Activated naive CD8-positive, alpha-beta T cell treated with anti-CD3 and anti-CD28 coated beads, Interleukin-2, amount 10 ng/mL, durations not matched to agents 7 days and 5 days (primary cell): ENCODE data around the gene CDKAL1. TPM values are rescaled to one million over a fixed set of nuclear protein-coding genes. Genes with fewer than 3 reads are reported as not detected.

Source experiments
- ATAC-seq: fragments of 150-1000 bp; cut with Tn5 transposase; one replicate; pipeline ENCODE4 v1.10.0; 2021; ENCODE audit warnings: low read depth, moderate library complexity
- POLR2A ChIA-PET: fragments of 350-600 bp; sonication (Branson Sonifier 250); formaldehyde crosslinking; loops from one replicate; lab custom pipeline; 2021; ENCODE audit warnings: antibody characterized with exemption; lab: Charles Lee
- DNase-seq: peaks from one replicate; pipeline ENCODE4 v3.0.0; 2021
- H3K27ac Mint-ChIP-seq: one replicate; pipeline ENCODE4 v1.8.0; 2022; ENCODE audit warnings: mild to moderate bottlenecking, mixed read lengths
- H3K27me3 Mint-ChIP-seq: one replicate; pipeline ENCODE4 v1.8.0; 2022; ENCODE audit warnings: mild to moderate bottlenecking, moderate library complexity, mixed read lengths
- H3K36me3 Mint-ChIP-seq: one replicate; pipeline ENCODE4 v1.8.0; 2021; ENCODE audit warnings: mild to moderate bottlenecking, mixed read lengths
- H3K4me1 Mint-ChIP-seq: one replicate; pipeline ENCODE4 v1.8.0; 2021; ENCODE audit warnings: mixed read lengths
- H3K4me3 Mint-ChIP-seq: one replicate; pipeline ENCODE4 v1.8.0; 2022; ENCODE audit warnings: mild to moderate bottlenecking, moderate library complexity, mixed read lengths
- H3K9me3 Mint-ChIP-seq: one replicate; pipeline ENCODE4 v1.8.0; 2021; ENCODE audit warnings: mixed read lengths
- total RNA-seq, 2 experiments: library from RNA; stranded (reverse); gene quantifications; one replicate each; pipeline ENCODE4 v1.2.3, GENCODE V29; 2021

Gene CDKAL1
- total RNA-seq, 2 experiments from 2014 or later: 22.7 to 24.4 TPM

DNA sequence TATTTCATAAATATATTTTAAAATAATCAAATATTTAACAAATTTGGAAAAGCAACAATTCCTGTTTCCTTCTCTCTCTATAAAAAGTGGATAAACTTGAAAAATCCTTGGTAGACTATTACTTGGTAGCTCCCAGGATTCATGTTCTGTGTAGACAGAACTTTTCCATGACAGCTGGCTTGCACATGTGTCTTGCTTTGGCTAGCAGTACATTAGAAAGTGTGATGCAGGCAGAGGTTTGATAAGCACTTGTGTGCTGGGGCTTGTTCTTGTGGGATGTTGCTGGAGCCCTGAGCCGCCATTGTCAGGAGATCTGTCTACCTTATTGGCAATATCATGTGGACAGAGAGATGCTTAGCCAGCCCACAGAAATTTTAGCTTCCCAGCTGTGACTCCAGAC, 327.2 kb downstream of the CDKAL1 start:
- ATAC-seq (no peak), DNase-seq (no peak)
- H3K27me3 Mint-ChIP-seq: no peaks in the 10 kb centered on the region
- peaks cover 3% of the 10 kb centered on the region for H3K36me3 Mint-ChIP-seq
- H3K27ac Mint-ChIP-seq: no peak overlapping the region
- no peak overlapping the region for H3K4me3 Mint-ChIP-seq
- H3K4me1 Mint-ChIP-seq: no peaks in the 10 kb centered on the region
- H3K9me3 Mint-ChIP-seq: no peaks in the 10 kb centered on the region
- POLR2A ChIA-PET: no interaction called here

DNA sequence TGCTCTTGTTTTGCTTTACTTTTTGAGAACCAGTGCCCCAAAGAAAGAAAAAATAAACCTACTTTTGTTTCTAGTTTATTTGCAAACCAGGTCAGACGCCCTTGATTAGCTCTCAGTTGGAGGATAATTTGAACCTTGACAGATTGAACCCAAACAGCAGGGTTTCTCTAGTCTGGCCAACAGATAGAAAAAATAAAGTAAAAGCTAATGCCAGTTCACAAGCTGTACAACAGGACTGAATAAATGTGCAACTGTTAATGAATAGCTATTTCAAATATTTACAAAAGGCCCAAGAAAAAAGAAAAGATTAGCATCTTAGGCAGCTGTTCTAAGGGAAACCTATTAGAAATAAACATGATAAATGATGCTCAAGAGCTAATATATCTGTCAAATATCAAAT, 331.8 kb downstream of the CDKAL1 start:
- H3K4me3 Mint-ChIP-seq: no peak overlapping the region
- H3K4me1 Mint-ChIP-seq: no peaks in the 10 kb centered on the region
- H3K36me3 Mint-ChIP-seq: peaks cover 1% of the 10 kb centered on the region
- H3K27ac Mint-ChIP-seq: no peak overlapping the region
- H3K27me3 Mint-ChIP-seq: no peaks in the 10 kb centered on the region
- DNase-seq (no peak), ATAC-seq (no peak)
- peaks cover 2% of the 10 kb centered on the region for H3K9me3 Mint-ChIP-seq
- POLR2A ChIA-PET: no interaction called here

DNA sequence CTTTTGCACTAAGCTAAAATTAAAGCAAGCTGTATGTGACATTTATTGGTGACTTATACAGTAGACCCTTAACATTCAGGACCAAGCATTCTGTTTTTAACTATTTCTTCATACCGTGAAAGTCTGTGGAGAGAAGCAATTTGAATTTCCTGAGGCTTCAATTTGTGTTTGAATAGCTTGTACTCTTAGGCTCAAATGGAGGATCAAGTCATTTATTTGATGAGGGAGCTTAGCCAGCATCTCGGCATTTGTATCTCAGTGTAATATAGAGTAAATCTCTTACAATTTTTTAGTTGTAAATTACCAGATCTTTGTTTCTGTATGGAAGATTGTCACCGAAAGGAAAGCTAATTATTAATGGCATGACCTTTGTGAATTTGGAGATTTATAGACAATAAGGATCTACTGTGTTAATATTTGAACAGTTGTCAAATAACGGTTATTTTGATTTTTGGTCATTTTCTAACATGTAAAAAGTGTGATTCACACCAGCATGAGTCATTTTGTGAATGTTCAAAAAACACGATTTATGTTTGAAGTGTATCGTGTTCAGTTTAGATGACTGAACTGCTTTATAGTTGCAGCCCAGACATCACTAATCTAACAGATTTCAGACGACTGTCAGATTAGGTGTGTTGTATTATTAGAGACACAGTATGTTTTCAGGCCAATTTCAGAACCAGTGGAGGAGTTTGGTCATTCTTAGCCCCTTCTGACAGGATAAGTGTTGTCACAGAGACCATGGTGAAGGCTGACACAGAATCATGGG, 332.9 kb downstream of the CDKAL1 start:
- ATAC-seq (no peak), DNase-seq (no peak)
- no peaks in the 10 kb centered on the region for H3K27me3 Mint-ChIP-seq
- H3K4me3 Mint-ChIP-seq: no peak overlapping the region
- H3K4me1 Mint-ChIP-seq: no peaks in the 10 kb centered on the region
- H3K9me3 Mint-ChIP-seq: peaks cover 3% of the 10 kb centered on the region
- no peak overlapping the region for H3K27ac Mint-ChIP-seq
- H3K36me3 Mint-ChIP-seq: peaks cover 1% of the 10 kb centered on the region
- POLR2A ChIA-PET: no interaction called here

DNA sequence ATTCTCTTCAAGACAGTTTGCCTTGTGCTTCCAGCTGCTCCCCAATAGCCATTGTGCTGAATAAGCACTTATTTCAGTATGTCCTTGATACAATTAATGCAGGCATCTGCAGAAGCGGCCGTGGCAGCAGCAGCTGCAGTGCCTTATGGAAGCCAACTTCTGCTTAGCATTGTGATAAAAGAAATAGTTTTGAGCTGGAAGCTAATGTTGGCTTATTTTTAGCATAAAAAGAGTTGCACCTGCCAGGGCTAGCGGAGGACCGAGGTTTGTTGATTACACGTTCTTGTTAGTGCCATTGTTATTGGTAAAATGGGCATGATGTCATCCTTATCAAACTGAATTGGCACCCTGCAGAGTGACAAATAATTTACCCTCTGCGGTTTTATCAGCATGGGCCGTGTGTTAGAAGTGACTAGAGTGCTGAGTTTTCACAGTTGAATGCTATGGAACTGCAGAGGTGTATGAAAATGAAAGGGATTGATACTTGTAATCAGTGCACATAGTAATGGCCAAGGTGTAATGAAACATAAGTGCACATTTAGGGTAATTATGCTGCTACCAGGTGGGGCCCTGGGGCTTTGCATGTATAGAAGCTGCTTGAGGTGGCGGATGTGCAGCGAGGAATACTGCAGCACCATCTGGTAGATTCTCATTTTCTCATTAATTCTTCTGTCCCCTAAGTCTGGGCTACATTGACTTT, 334.3 kb downstream of the CDKAL1 start:
- DNase-seq (no peak), ATAC-seq (no peak)
- Mint-ChIP-seq H3K36me3 (peaks cover 1% of the 10 kb centered on the region), H3K27ac (no peak overlapping the region), H3K9me3 (peaks cover 3% of the 10 kb centered on the region), H3K27me3 (no peaks in the 10 kb centered on the region), H3K4me1 (no peaks in the 10 kb centered on the region), H3K4me3 (no peak overlapping the region)
- POLR2A ChIA-PET: no interaction called here

DNA sequence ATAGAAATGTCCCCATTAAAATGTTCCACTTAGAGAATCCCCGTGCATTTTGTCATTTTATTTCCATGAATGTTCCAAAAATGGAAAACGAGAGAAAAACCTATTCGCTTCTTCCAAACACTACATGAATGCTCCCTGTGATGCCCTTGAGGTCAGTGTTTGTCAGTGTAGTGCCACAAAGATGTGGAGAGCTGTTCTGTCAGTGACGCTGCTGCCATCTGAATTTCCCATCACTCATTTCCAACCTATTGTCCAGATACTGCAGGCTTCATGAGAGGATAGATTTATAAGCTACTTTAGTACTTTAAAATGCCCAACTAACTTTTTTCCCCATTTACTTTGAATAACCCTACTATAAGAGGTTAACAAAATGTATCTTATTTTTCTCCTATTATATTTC, 335.8 kb downstream of the CDKAL1 start:
- ATAC-seq: no peak
- no peak overlapping the region for H3K27ac Mint-ChIP-seq
- POLR2A ChIA-PET: no interaction called here

DNA sequence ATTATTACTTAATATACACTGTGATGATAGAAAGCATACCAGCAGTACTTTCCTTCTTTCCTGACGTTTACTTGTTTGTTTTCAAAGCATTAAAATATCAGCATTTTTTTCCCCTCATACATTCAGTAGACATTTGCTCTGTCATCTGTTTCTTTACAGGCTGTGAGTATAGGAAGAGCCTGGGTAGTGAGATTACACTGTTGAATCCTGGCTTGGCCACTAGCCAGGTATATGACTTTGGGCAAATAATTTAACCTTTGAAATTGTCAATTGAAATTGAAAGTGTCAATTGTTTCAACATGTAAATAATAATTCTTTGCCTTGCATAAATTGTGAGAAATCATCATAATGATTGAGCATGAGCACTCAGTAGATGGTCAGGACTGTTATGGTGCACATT, 336.2 kb downstream of the CDKAL1 start:
- DNase-seq: no peak

More for the DNA sequence above, 335.8 kb downstream of the CDKAL1 start:
- Mint-ChIP-seq H3K4me3 (no peak overlapping the region), H3K4me1 (no peaks in the 10 kb centered on the region), H3K27me3 (no peaks in the 10 kb centered on the region), H3K9me3 (peaks cover 3% of the 10 kb centered on the region), H3K36me3 (peaks cover 5% of the 10 kb centered on the region)
- DNase-seq: no peak

DNA sequence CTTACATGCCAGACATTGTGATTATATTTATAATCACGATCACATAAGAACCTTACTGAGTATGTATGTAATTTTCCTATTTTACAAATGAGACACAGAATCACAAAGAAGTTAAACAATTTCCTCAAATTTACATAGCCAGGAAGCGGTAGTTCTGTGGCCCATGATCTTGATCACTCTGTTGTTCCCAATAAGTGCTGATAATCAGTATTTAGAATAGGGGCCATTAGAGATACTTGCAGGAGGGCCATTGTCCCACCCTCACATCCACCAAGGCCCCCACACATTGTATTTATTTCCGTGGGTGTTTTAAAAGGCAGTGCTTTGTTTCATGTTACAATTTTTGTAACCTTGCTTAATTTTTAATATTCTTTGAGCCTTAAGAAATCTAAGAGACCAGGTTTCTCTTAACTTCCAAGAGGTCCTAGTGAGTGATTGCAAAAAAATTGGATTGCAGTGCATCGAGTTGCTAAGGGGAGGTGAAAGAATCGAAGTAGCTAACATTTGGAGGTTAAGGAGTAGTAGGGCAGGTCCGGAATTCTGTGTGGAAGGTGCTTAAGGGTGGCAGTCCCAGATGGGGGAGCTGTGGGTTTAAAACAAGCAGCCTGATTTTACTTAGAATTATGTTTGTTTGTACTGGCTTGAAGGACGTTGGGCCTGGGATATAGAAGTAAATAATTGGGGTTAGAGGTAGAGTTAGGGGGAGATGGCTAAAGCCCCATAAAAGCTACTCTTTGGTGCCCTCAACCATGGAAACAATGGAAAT, 339.4 kb downstream of the CDKAL1 start:
- ATAC-seq (no peak), DNase-seq (no peak)
- Mint-ChIP-seq H3K4me3 (no peak overlapping the region), H3K27me3 (no peaks in the 10 kb centered on the region), H3K36me3 (peaks cover 10% of the 10 kb centered on the region), H3K27ac (no peak overlapping the region), H3K9me3 (peaks cover 1% of the 10 kb centered on the region), H3K4me1 (peaks cover 3% of the 10 kb centered on the region)
- POLR2A ChIA-PET: no interaction called here

More for the DNA sequence above, 336.2 kb downstream of the CDKAL1 start:
- H3K4me3 Mint-ChIP-seq: no peak overlapping the region
- no peak overlapping the region for H3K27ac Mint-ChIP-seq
- peaks cover 3% of the 10 kb centered on the region for H3K9me3 Mint-ChIP-seq
- no peak for ATAC-seq
- H3K27me3 Mint-ChIP-seq: no peaks in the 10 kb centered on the region
- H3K4me1 Mint-ChIP-seq: no peaks in the 10 kb centered on the region
- POLR2A ChIA-PET: no interaction called here
- peaks cover 5% of the 10 kb centered on the region for H3K36me3 Mint-ChIP-seq

DNA sequence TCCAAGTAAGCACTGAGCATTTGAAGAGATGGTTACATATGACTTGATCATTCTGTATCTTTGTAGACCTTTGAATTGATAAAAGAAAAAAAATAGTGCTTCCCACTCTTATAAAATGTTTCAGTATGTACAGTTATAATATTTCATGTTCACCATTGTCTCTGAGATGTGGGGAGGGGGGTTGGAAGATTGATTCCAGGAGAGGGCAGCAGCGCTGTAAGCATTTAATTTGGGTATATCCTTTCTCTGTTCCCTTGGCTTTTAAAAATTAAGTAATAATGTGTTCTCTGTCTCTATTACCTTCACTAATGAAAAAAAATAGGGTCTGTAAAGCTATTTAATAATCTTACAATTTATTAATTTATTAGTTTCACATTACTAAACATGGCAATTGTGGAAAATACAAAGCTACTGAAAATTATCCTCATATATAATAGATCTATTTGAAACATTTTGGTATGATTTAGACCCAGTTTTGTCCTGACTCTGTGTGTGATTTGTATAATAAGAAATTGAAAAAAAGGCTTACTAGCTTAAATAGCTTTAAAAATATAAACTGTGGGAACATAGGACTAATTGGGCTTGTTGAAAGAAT, 341.2 kb downstream of the CDKAL1 start:
- no peak overlapping the region for H3K27ac Mint-ChIP-seq
- no peak for ATAC-seq
- no peak overlapping the region for H3K4me3 Mint-ChIP-seq
- POLR2A ChIA-PET: no interaction called here
- peaks cover 1% of the 10 kb centered on the region for H3K9me3 Mint-ChIP-seq
- no peak for DNase-seq
- H3K4me1 Mint-ChIP-seq: peaks cover 3% of the 10 kb centered on the region
- H3K27me3 Mint-ChIP-seq: no peaks in the 10 kb centered on the region
- H3K36me3 Mint-ChIP-seq: peaks cover 10% of the 10 kb centered on the region

DNA sequence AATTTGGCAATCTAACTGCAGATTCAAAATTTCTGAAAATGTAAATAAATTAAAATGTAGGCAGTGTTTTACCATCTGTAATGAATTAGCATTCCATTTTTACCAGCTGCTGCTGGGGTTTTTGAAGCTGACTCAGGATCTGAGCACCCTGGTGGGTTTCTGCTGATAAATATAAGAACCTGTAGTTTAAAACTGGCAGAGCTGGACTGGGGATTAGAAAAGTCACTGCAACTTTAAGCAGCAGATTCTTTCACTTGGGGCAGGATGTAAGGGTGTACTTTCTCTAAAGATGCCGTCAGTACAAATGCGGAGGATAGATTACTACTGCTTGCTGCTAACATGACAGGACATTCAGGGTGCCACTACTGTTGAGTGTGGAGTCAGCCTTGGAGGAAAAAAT, 341.8 kb downstream of the CDKAL1 start:
- H3K27ac Mint-ChIP-seq: no peak overlapping the region
- POLR2A ChIA-PET: no interaction called here
- ATAC-seq (no peak), DNase-seq (no peak)
- H3K27me3 Mint-ChIP-seq: no peaks in the 10 kb centered on the region
- no peak overlapping the region for H3K4me3 Mint-ChIP-seq
- H3K9me3 Mint-ChIP-seq: peaks cover 1% of the 10 kb centered on the region
- H3K36me3 Mint-ChIP-seq: peaks cover 10% of the 10 kb centered on the region
- peaks cover 3% of the 10 kb centered on the region for H3K4me1 Mint-ChIP-seq

DNA sequence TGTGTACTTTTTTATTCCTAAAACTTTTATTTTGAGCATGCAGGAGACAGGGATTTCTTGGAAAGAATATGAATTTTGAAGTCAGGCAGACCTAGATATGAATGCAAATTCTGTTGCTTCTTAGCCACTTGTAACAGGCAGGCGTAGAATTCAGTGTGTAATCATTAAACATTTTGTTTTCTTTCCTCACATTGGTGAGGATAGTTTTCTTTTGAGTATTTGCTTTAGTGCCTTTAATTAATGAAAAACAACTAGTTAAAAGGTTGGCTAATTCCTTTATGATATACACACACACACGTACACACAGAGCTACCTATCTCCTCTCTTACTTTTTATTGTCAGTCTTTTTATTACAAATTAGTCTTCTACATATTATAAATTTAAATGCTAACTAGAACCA, 342.3 kb downstream of the CDKAL1 start:
- no peak overlapping the region for H3K27ac Mint-ChIP-seq
- DNase-seq (no peak), ATAC-seq (no peak)
- H3K4me1 Mint-ChIP-seq: peaks cover 3% of the 10 kb centered on the region
- POLR2A ChIA-PET: no interaction called here
- peaks cover 10% of the 10 kb centered on the region for H3K36me3 Mint-ChIP-seq
- no peak overlapping the region for H3K4me3 Mint-ChIP-seq
- H3K27me3 Mint-ChIP-seq: no peaks in the 10 kb centered on the region
- H3K9me3 Mint-ChIP-seq: no peaks in the 10 kb centered on the region

DNA sequence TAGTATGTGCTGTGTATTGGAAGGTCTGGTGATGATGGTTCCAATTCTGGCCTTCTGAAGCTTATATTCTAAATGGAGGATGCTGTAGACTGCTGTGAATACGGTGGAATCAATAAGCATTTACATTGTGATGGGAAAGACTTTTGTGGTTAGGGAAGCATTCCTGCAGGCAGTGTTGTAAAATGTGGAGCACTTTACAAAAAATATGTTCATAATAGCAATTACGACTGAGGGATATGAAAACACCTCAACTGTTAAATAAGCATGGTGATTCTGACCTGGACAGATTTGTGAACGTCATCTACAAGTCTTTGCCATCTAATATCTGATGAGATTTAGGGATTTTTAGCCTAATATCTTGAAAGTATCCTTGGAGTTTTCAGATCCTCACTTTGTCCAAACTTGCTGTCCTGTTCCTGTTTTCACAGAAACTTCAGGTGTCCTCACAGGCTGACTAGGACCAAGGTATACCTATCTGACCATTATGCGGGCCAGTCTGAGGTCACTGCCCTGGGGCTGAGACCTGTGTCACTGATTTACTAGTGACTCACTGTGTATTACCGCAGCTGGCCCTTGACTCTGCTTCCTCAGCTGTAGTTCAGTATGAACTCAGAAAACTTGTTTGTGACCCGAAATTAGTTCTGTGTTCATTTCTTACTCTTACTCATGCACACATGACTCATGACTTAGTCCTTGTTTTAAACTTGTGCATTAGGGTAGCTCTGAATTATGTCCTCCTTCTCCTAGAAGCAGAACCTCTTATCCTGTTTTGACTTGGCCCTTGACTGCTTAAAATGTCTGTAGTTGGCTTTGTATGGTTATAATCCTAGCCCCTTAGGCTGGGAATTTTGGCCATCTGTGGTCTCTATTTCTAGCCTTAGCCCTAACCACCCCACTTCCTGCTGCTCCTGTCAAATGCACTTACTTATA, 343.0 kb downstream of the CDKAL1 start:
- H3K36me3 Mint-ChIP-seq: peaks cover 15% of the 10 kb centered on the region
- H3K4me1 Mint-ChIP-seq: peaks cover 3% of the 10 kb centered on the region
- no peak overlapping the region for H3K27ac Mint-ChIP-seq
- POLR2A ChIA-PET: interaction anchor here (0.6 kb wide), 1 partner anchor 502 kb away, joined by 4 read pairs; no protein-coding TSS in a partner anchor
- no peak overlapping the region for H3K4me3 Mint-ChIP-seq
- ATAC-seq (no peak), DNase-seq (no peak)
- no peaks in the 10 kb centered on the region for H3K27me3 Mint-ChIP-seq
- H3K9me3 Mint-ChIP-seq: peaks cover 2% of the 10 kb centered on the region

DNA sequence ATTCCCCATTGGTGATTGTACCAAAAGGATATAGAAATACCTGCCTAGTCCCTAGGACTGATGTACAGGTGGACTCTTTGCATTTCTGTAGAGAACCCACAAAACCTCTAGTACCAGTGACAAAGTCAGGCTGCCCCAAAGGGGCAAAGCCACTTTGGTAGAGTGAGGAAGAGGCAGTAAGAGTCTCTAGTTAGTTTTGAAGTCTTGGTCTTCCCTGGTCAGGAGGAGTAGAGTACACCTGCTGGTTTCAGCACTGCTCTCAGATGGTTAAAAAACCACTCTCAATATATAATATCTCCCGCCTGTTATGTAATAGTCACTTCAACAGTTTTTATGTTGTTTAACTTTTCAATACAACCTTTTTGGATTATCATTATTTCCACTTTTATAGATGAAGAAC, 344.9 kb downstream of the CDKAL1 start:
- peaks cover 6% of the 10 kb centered on the region for H3K9me3 Mint-ChIP-seq
- H3K27ac Mint-ChIP-seq: no peak overlapping the region
- peaks cover 3% of the 10 kb centered on the region for H3K4me1 Mint-ChIP-seq
- POLR2A ChIA-PET: no interaction called here
- no peak for DNase-seq
- H3K27me3 Mint-ChIP-seq: no peaks in the 10 kb centered on the region
- no peak for ATAC-seq
- H3K36me3 Mint-ChIP-seq: peaks cover 15% of the 10 kb centered on the region
- H3K4me3 Mint-ChIP-seq: no peak overlapping the region
